ENCODE data around the gene SRRM2.

Gene SRRM2

GRCh38 chr16:2755158-2755557 is 2.7 kb downstream of the SRRM2 start:
- peaks cover 11% of the 10 kb centered on the region for H3K4me1 ChIP-seq (ENCODE audit: control insufficient read depth, low read depth, low read length)
- H3K27ac ChIP-seq (ENCODE audit: low read depth, low read length) = no peak overlapping the region
- DNase-seq = no peak

GRCh38 chr16:2756288-2757015 is 4.0 kb downstream of the SRRM2 start:
- Histone ChIP-seq H3K23ac (ENCODE audit: low read length) (peak overlapping the region; percentile 97), H3K27ac (ENCODE audit: low read depth, low read length) (no peak overlapping the region), H3K4me2 (ENCODE audit: low read length) (no peak overlapping the region), H3K79me2 (ENCODE audit: control insufficient read depth, insufficient read depth, low read length) (peaks cover 75% of the 10 kb centered on the region), H3K4ac (ENCODE audit: low read depth, low read length) (no peak overlapping the region), H3K18ac (ENCODE audit: low read length) (no peak overlapping the region), H3K9ac (ENCODE audit: low read length) (peak overlapping the region; percentile 43), H2BK15ac (replicated peaks; ENCODE audit: low read depth) (no peak overlapping the region), H2AK5ac (ENCODE audit: low read length) (no peak overlapping the region), H3K4me1 (ENCODE audit: control insufficient read depth, low read depth, low read length) (peaks cover 8% of the 10 kb centered on the region), H3K4me3 (ENCODE audit: low read length) (no peak overlapping the region), H3K27me3 (ENCODE audit: insufficient read depth, low read length, poor library complexity) (no peaks in the 10 kb centered on the region), H3K36me3 (ENCODE audit: control insufficient read depth, insufficient read depth, low read length) (peaks cover 29% of the 10 kb centered on the region), H4K8ac (ENCODE audit: low read depth, low read length) (no peak overlapping the region), H2BK5ac (ENCODE audit: low read length) (no peak overlapping the region), H2BK120ac (ENCODE audit: low read depth, low read length) (no peak overlapping the region), H4K5ac (ENCODE audit: low read length) (no peak overlapping the region), H3K56ac (ENCODE audit: low read length) (peak overlapping the region; percentile 46), H3K79me1 (ENCODE audit: low read length) (peaks cover 21% of the 10 kb centered on the region)
- no peak for DNase-seq
- no CpG with 5 or more reads among the region's 30 CpGs for WGBS (ENCODE audit: extremely low coverage, insufficient coverage, low lambda C conversion rate)

More at GRCh38 chr16:2755158-2755557, 2.7 kb downstream of the SRRM2 start:
- Histone ChIP-seq H3K4me3 (ENCODE audit: low read length) (no peak overlapping the region), H3K9ac (ENCODE audit: low read length) (peak overlapping the region; percentile 37), H2BK5ac (ENCODE audit: low read length) (no peak overlapping the region), H3K27me3 (ENCODE audit: insufficient read depth, low read length, poor library complexity) (no peaks in the 10 kb centered on the region), H3K56ac (ENCODE audit: low read length) (peak overlapping the region; percentile 65), H3K4ac (ENCODE audit: low read depth, low read length) (no peak overlapping the region), H2BK120ac (ENCODE audit: low read depth, low read length) (no peak overlapping the region), H4K8ac (ENCODE audit: low read depth, low read length) (no peak overlapping the region), H3K4me2 (ENCODE audit: low read length) (peak overlapping the region; percentile 23), H3K18ac (ENCODE audit: low read length) (no peak overlapping the region), H3K23ac (ENCODE audit: low read length) (no peak overlapping the region), H4K5ac (ENCODE audit: low read length) (no peak overlapping the region), H2BK15ac (replicated peaks; ENCODE audit: low read depth) (no peak overlapping the region), H2AK5ac (ENCODE audit: low read length) (no peak overlapping the region), H3K79me1 (ENCODE audit: low read length) (peaks cover 21% of the 10 kb centered on the region), H3K36me3 (ENCODE audit: control insufficient read depth, insufficient read depth, low read length) (peaks cover 25% of the 10 kb centered on the region), H3K79me2 (ENCODE audit: control insufficient read depth, insufficient read depth, low read length) (peaks cover 71% of the 10 kb centered on the region)
- WGBS (ENCODE audit: extremely low coverage, insufficient coverage, low lambda C conversion rate) = 100% methylated on average over 1 of the region's 3 CpGs

- Histone ChIP-seq H4K8ac (ENCODE audit: low read depth, low read length) (no peak overlapping the region), H3K27ac (ENCODE audit: low read depth, low read length) (no peak overlapping the region), H3K4me1 (ENCODE audit: control insufficient read depth, low read depth, low read length) (peaks cover 5% of the 10 kb centered on the region), H3K9ac (ENCODE audit: low read length) (no peak overlapping the region), H3K36me3 (ENCODE audit: control insufficient read depth, insufficient read depth, low read length) (peaks cover 38% of the 10 kb centered on the region), H3K4me3 (ENCODE audit: low read length) (no peak overlapping the region), H2BK120ac (ENCODE audit: low read depth, low read length) (no peak overlapping the region), H3K23ac (ENCODE audit: low read length) (no peak overlapping the region), H3K79me1 (ENCODE audit: low read length) (peaks cover 24% of the 10 kb centered on the region), H2BK5ac (ENCODE audit: low read length) (no peak overlapping the region), H2BK15ac (replicated peaks; ENCODE audit: low read depth) (no peak overlapping the region), H2AK5ac (ENCODE audit: low read length) (no peak overlapping the region), H3K79me2 (ENCODE audit: control insufficient read depth, insufficient read depth, low read length) (peaks cover 84% of the 10 kb centered on the region), H3K4me2 (ENCODE audit: low read length) (no peak overlapping the region), H3K4ac (ENCODE audit: low read depth, low read length) (no peak overlapping the region), H4K5ac (ENCODE audit: low read length) (no peak overlapping the region), H3K18ac (ENCODE audit: low read length) (no peak overlapping the region), H3K27me3 (ENCODE audit: insufficient read depth, low read length, poor library complexity) (no peaks in the 10 kb centered on the region), H3K56ac (ENCODE audit: low read length) (no peak overlapping the region)
- no peak for DNase-seq
- WGBS (ENCODE audit: extremely low coverage, insufficient coverage, low lambda C conversion rate) = no CpG with 5 or more reads among the region's 11 CpGs
These were observed 4.9 kb downstream of the SRRM2 start for GRCh38 chr16:2757344-2757743.

- H3K4ac ChIP-seq (ENCODE audit: low read depth, low read length) = no peak overlapping the region
- no peak overlapping the region for H2BK15ac ChIP-seq (replicated peaks; ENCODE audit: low read depth)
- no CpG with 5 or more reads among the region's 10 CpGs for WGBS (ENCODE audit: extremely low coverage, insufficient coverage, low lambda C conversion rate)
- no peak overlapping the region for H4K8ac ChIP-seq (ENCODE audit: low read depth, low read length)
- H2BK5ac ChIP-seq (ENCODE audit: low read length) = no peak overlapping the region
- no peak overlapping the region for H3K23ac ChIP-seq (ENCODE audit: low read length)
- H3K18ac ChIP-seq (ENCODE audit: low read length) = no peak overlapping the region
- no peak for DNase-seq
- no peak overlapping the region for H3K27ac ChIP-seq (ENCODE audit: low read depth, low read length)
- no peak overlapping the region for H3K4me2 ChIP-seq (ENCODE audit: low read length)
- H3K27me3 ChIP-seq (ENCODE audit: insufficient read depth, low read length, poor library complexity) = no peaks in the 10 kb centered on the region
- H3K4me3 ChIP-seq (ENCODE audit: low read length) = no peak overlapping the region
- no peak overlapping the region for H4K5ac ChIP-seq (ENCODE audit: low read length)
- no peak overlapping the region for H3K56ac ChIP-seq (ENCODE audit: low read length)
- H3K36me3 ChIP-seq (ENCODE audit: control insufficient read depth, insufficient read depth, low read length) = peaks cover 69% of the 10 kb centered on the region
- peaks cover 53% of the 10 kb centered on the region for H3K79me1 ChIP-seq (ENCODE audit: low read length)
- peaks cover 90% of the 10 kb centered on the region for H3K79me2 ChIP-seq (ENCODE audit: control insufficient read depth, insufficient read depth, low read length)
- H2BK120ac ChIP-seq (ENCODE audit: low read depth, low read length) = no peak overlapping the region
- no peaks in the 10 kb centered on the region for H3K4me1 ChIP-seq (ENCODE audit: control insufficient read depth, low read depth, low read length)
- no peak overlapping the region for H3K9ac ChIP-seq (ENCODE audit: low read length)
- H2AK5ac ChIP-seq (ENCODE audit: low read length) = no peak overlapping the region
These were observed 9.0 kb downstream of the SRRM2 start for GRCh38 chr16:2761472-2761871.

- Histone ChIP-seq H3K23ac (ENCODE audit: low read length) (no peak overlapping the region), H3K9ac (ENCODE audit: low read length) (no peak overlapping the region), H2AK5ac (ENCODE audit: low read length) (no peak overlapping the region), H4K5ac (ENCODE audit: low read length) (no peak overlapping the region), H3K36me3 (ENCODE audit: control insufficient read depth, insufficient read depth, low read length) (peaks cover 75% of the 10 kb centered on the region), H2BK120ac (ENCODE audit: low read depth, low read length) (no peak overlapping the region), H3K79me1 (ENCODE audit: low read length) (peaks cover 59% of the 10 kb centered on the region), H3K4me2 (ENCODE audit: low read length) (no peak overlapping the region), H3K4me1 (ENCODE audit: control insufficient read depth, low read depth, low read length) (no peaks in the 10 kb centered on the region), H3K27ac (ENCODE audit: low read depth, low read length) (no peak overlapping the region), H2BK15ac (replicated peaks; ENCODE audit: low read depth) (no peak overlapping the region), H2BK5ac (ENCODE audit: low read length) (no peak overlapping the region), H3K56ac (ENCODE audit: low read length) (no peak overlapping the region), H3K4ac (ENCODE audit: low read depth, low read length) (no peak overlapping the region), H3K27me3 (ENCODE audit: insufficient read depth, low read length, poor library complexity) (no peaks in the 10 kb centered on the region), H4K8ac (ENCODE audit: low read depth, low read length) (no peak overlapping the region), H3K18ac (ENCODE audit: low read length) (no peak overlapping the region), H3K4me3 (ENCODE audit: low read length) (no peak overlapping the region), H3K79me2 (ENCODE audit: control insufficient read depth, insufficient read depth, low read length) (peaks cover 90% of the 10 kb centered on the region)
- WGBS (ENCODE audit: extremely low coverage, insufficient coverage, low lambda C conversion rate) = no CpG with 5 or more reads among the region's 42 CpGs
- DNase-seq = no peak
These were observed 9.6 kb downstream of the SRRM2 start for GRCh38 chr16:2761886-2762583.
